ENCODE data around the gene IRF3.
A peak's percentile ranks its signal among the peaks of the same experiment; 100 is the strongest.

Gene IRF3

GRCh38 chr19:49687566-49688316, 22.1 kb upstream of the IRF3 start:
- DNase-seq = no peak

- DNase-seq = no peak
These were observed 21.5 kb upstream of the IRF3 start for GRCh38 chr19:49687150-49687549.

- no peak for DNase-seq
These were observed 20.9 kb upstream of the IRF3 start for GRCh38 chr19:49686503-49687088.

GRCh38 chr19:49685845-49686332, 20.2 kb upstream of the IRF3 start:
- no peak for DNase-seq

GRCh38 chr19:49684983-49685553, 19.4 kb upstream of the IRF3 start:
- no peak for DNase-seq

- peak; percentile 13 to 43 for DNase-seq
These were observed 18.8 kb upstream of the IRF3 start for GRCh38 chr19:49684251-49684982.

- DNase-seq = no peak
These were observed 18.2 kb upstream of the IRF3 start for GRCh38 chr19:49683814-49684250.

- no peak for DNase-seq
These were observed 16.6 kb upstream of the IRF3 start for GRCh38 chr19:49682274-49682673.

- DNase-seq = no peak
These were observed 16.2 kb upstream of the IRF3 start for GRCh38 chr19:49681830-49682229.

- peak; percentile 91 to 93 for DNase-seq
These were observed 15.0 kb upstream of the IRF3 start for GRCh38 chr19:49680421-49681351.

GRCh38 chr19:49679771-49680413, 14.2 kb upstream of the IRF3 start:
- no peak for DNase-seq

- no peak for DNase-seq
These were observed 13.5 kb upstream of the IRF3 start for GRCh38 chr19:49678985-49679770.

- peak; percentile 79 to 85 for DNase-seq
These were observed 12.4 kb upstream of the IRF3 start for GRCh38 chr19:49677901-49678674.

- peak; percentile 44 to 61 for DNase-seq
These were observed 11.7 kb upstream of the IRF3 start, which contains the start of gene PRMT1 for GRCh38 chr19:49677231-49677900. Gene PRMT1, plus strand, starts transcription at chr19:49677271. Its CDS starts 10 bp downstream, at chr19:49677281.

- DNase-seq = peak; percentile 100
These were observed 11.2 kb upstream of the IRF3 start for GRCh38 chr19:49676784-49677230.

- no peak for DNase-seq
These were observed 10.6 kb upstream of the IRF3 start for GRCh38 chr19:49676136-49676783.

- DNase-seq = peak; percentile 76 to 82
These were observed 6.7 kb upstream of the IRF3 start for GRCh38 chr19:49672131-49672919.

- no peak for DNase-seq
These were observed 3.9 kb upstream of the IRF3 start for GRCh38 chr19:49669516-49669915.

Measured in CD4-positive, alpha-beta T cell treated with Interferon alpha-2 for 1 hour (primary cell).